ENCODE data around the gene TGIF2.

- TF ChIP-seq EZH2 (IDR thresholded peaks at IDR 0.05; ENCODE audit: insufficient read depth, poor library complexity, severe bottlenecking): no peak
- TF ChIP-seq EZH2phosphoT487 (IDR thresholded peaks at IDR 0.05; ENCODE audit: insufficient read depth, low read depth): no peak
Observed at GRCh38 chr20:36563374-36563773, 10.0 kb upstream of the TGIF2 start.

All from GM23248 (cell line).